Keratinocyte (primary cell): Measurements from ENCODE around the gene RET. TPM values are rescaled to one million over a fixed set of nuclear protein-coding genes. Genes with fewer than 3 reads are reported as not detected.

ENCODE experiments used
- DNase-seq: peaks from one replicate; pipeline ENCODE4 v3.0.0-alpha.2; 2011; ENCODE audit warnings: low read depth, missing footprints, low spot score
- FAIRE-seq: peaks from 2 replicates; lab custom pipeline; 2011; peaks lifted over from hg19 to GRCh38; lab: Jason Lieb, UNC
- H2AFZ ChIP-seq: 2 replicates; pipeline ENCODE4 v1.6.0; 2012; ENCODE audit warnings: low read length, control low read depth, inconsistent platforms; ENCODE audit not compliant: control insufficient read depth
- H3K27ac ChIP-seq: 2 replicates; pipeline ENCODE4 v1.5.1; 2011; ENCODE audit warnings: low read length; ENCODE audit not compliant: control insufficient read depth, insufficient read depth
- H3K27me3 ChIP-seq: 3 replicates; pipeline ENCODE4 v1.6.0; 2011; ENCODE audit warnings: low read length; ENCODE audit not compliant: control insufficient read depth, insufficient read depth; ENCODE audit errors: extremely low read depth
- H3K36me3 ChIP-seq, 2 experiments: 2 replicates in 1 of 2; 3 replicates in 1 of 2; pipeline ENCODE4 v1.5.1; 2011; ENCODE audit warnings: low read length in 2 of 2, mild to moderate bottlenecking in 1 of 2; ENCODE audit not compliant: control insufficient read depth in 2 of 2, insufficient read depth in 2 of 2; ENCODE audit errors: extremely low read depth in 1 of 2
- H3K4me1 ChIP-seq: 3 replicates; pipeline ENCODE4 v1.5.1; 2011; ENCODE audit warnings: low read length; ENCODE audit not compliant: control insufficient read depth, insufficient read depth; ENCODE audit errors: extremely low read depth
- H3K4me2 ChIP-seq: 3 replicates; pipeline ENCODE4 v1.6.0; 2011; ENCODE audit warnings: low read depth, low read length; ENCODE audit not compliant: control insufficient read depth, insufficient read depth; ENCODE audit errors: extremely low read depth
- H3K4me3 ChIP-seq, 3 experiments: fragments of 200-600 bp in 1 of 3; sonication (generic) in 1 of 3; 2 replicates in 2 of 3; 3 replicates in 1 of 3; pipeline ENCODE4 v1.5.1; 2011 to 2016; ENCODE audit warnings: low read length in 3 of 3, mild to moderate bottlenecking in 3 of 3, control low read depth in 2 of 3, inconsistent platforms in 1 of 3, low read depth in 1 of 3, mixed read lengths in 1 of 3, mixed run types in 1 of 3, moderate library complexity in 1 of 3; ENCODE audit not compliant: control insufficient read depth in 2 of 3, insufficient read depth in 2 of 3; ENCODE audit errors: extremely low read depth in 1 of 3
- H3K79me2 ChIP-seq: 2 replicates; pipeline ENCODE4 v1.6.0; 2012; ENCODE audit warnings: low read length; ENCODE audit not compliant: control insufficient read depth, insufficient read depth
- H3K9ac ChIP-seq: 3 replicates; pipeline ENCODE4 v1.6.0; 2011; ENCODE audit warnings: low read length; ENCODE audit not compliant: control insufficient read depth, insufficient read depth; ENCODE audit errors: extremely low read depth
- H3K9me1 ChIP-seq: 3 replicates; pipeline ENCODE4 v1.6.0; 2011; ENCODE audit warnings: low read length; ENCODE audit not compliant: control insufficient read depth, insufficient read depth; ENCODE audit errors: extremely low read depth
- H3K9me3 ChIP-seq: 2 replicates; pipeline ENCODE4 v1.5.1; 2012; ENCODE audit warnings: low read depth, low read length; ENCODE audit not compliant: control insufficient read depth
- H4K20me1 ChIP-seq: 3 replicates; pipeline ENCODE4 v1.6.0; 2011; ENCODE audit warnings: low read length; ENCODE audit not compliant: control insufficient read depth, insufficient read depth; ENCODE audit errors: extremely low read depth
- CTCF ChIP-seq, 3 experiments: IDR thresholded peaks in 1 of 3; conservative IDR thresholded peaks in 1 of 3; optimal IDR thresholded peaks in 1 of 3; 2 replicates in 2 of 3; 3 replicates in 1 of 3; pipeline versions ENCODE3 to v1.5.1; 2011; ENCODE audit warnings: low read length in 3 of 3, mild to moderate bottlenecking in 3 of 3, moderate library complexity in 2 of 3, control low read depth in 1 of 3, inconsistent platforms in 1 of 3; ENCODE audit not compliant: insufficient read depth in 2 of 3; ENCODE audit errors: extremely low read depth in 1 of 3
- EZH2 ChIP-seq: IDR thresholded peaks from one replicate; pipeline ENCODE4 v1.6.1; 2012; ENCODE audit warnings: inconsistent platforms, mild to moderate bottlenecking, low read length, moderate library complexity
- dilution Hi-C: fragments of 300-500 bp; cut with MboI; formaldehyde crosslinking; loops from one replicate; pipeline ENCODE4 v1.7.0; 2020; ENCODE audit warnings: low sequenced_read_pairs; ENCODE audit not compliant: extremely low pct_ligation_motif_present
- polyA plus RNA-seq, 5 experiments: library from polyadenylated mRNA; depleted of rRNA in 3 of 5; stranded (reverse) in 3 of 5; stranded (forward) in 1 of 5; unstranded in 1 of 5; fragments of >200 nt; gene quantifications; 1 replicate in 1 of 5; 2 replicates in 3 of 5; 3 replicates in 1 of 5; pipeline versions ENCODE4 v1.2.1 to v1.2.3, GENCODE V29; 2011 to 2012; ENCODE audit warnings: missing spikeins in 2 of 5, low read depth in 1 of 5, low replicate concordance in 1 of 5

Gene RET
- polyA plus RNA-seq, 1 donor (not counting 4 experiments of a cell fraction or from before 2014, with no cell fraction given): 0.21 TPM

GRCh38 chr10:43108951-43109350, 32.1 kb downstream of the RET start:
- no peak overlapping the region for H3K4me3 ChIP-seq
- FAIRE-seq (no peak), DNase-seq (no peak)
- no peak overlapping the region for H2AFZ ChIP-seq
- H4K20me1 ChIP-seq: no peaks in the 10 kb centered on the region
- no peak overlapping the region for H3K27ac ChIP-seq
- H3K9me3 ChIP-seq: no peaks in the 10 kb centered on the region
- no peak for TF ChIP-seq EZH2
- no peak for TF ChIP-seq CTCF (optimal IDR thresholded peaks at IDR 0.05 in 1 of 3, IDR thresholded peaks at IDR 0.05 in 1 of 3, conservative IDR thresholded peaks at IDR 0.05 in 1 of 3; ENCODE audit: extremely low read depth in 1 of 3, insufficient read depth in 2 of 3, low read length in 3 of 3)
- dilution Hi-C loops: no loop called here
- H3K36me3 ChIP-seq: no peaks in the 10 kb centered on the region
- H3K4me1 ChIP-seq: peaks cover 24% of the 10 kb centered on the region
- no peak overlapping the region for H3K9ac ChIP-seq
- H3K79me2 ChIP-seq: no peaks in the 10 kb centered on the region
- no peaks in the 10 kb centered on the region for H3K9me1 ChIP-seq
- H3K27me3 ChIP-seq: peaks cover 10% of the 10 kb centered on the region
- H3K4me2 ChIP-seq: no peak overlapping the region

DNA sequence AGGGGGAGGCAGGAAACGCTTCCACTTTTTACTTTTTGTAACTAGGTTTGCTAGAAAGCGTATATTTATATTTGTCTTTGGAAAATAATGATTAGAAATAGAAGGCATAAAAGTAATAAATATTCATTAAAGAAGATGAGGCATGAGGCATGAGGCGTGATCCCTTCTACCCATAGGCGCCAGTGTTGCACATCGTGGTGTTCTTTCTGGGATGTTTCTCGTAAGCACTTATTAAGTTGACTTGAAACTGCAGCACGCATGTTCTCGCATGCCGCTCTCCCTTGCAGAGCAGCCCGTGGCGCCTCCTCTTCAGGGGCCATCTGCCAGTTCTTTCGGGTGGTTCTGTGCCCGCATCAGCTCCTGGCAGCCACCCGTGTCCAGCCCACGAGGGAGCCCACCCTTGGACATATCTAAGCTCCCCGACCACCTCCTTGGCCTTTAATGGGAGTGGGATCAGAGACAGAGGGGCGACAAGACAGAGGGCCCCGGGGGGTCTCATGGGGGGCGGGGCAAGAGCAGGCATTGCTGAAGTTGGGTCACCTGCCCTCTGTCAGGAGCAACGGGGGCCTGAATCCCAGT, 32.9 kb downstream of the RET start:
- Histone ChIP-seq H2AFZ (peak overlapping the region; percentile 75), H3K4me1 (peaks cover 24% of the 10 kb centered on the region), H3K27ac (no peak overlapping the region), H3K4me3 (no peak overlapping the region), H3K79me2 (no peaks in the 10 kb centered on the region), H4K20me1 (no peaks in the 10 kb centered on the region), H3K36me3 (no peaks in the 10 kb centered on the region), H3K9ac (no peak overlapping the region), H3K9me3 (no peaks in the 10 kb centered on the region), H3K27me3 (peaks cover 3% of the 10 kb centered on the region), H3K9me1 (no peaks in the 10 kb centered on the region), H3K4me2 (peak overlapping the region; percentile 55)
- TF ChIP-seq EZH2 (no peak), CTCF (optimal IDR thresholded peaks at IDR 0.05 in 1 of 3, IDR thresholded peaks at IDR 0.05 in 1 of 3, conservative IDR thresholded peaks at IDR 0.05 in 1 of 3; ENCODE audit: extremely low read depth in 1 of 3, insufficient read depth in 2 of 3, low read length in 3 of 3) (peak; percentile 20 to 56 (median 21))
- FAIRE-seq (peak; percentile 79), DNase-seq (no peak)
- dilution Hi-C loops: no loop called here
